Activated CD8-positive, alpha-beta memory T cell treated with anti-CD3 and anti-CD28 coated beads, Interleukin-2, amount 50 U/mL, for 1 hour (primary cell): ENCODE measurements around the gene GNAZ.
"Not testable (repeated sequence)": the region's sequence is repeated elsewhere in the genome, so short reads cannot be mapped to it uniquely, and the experiment has no call there.

Experiments used
- DNase-seq: peaks from one replicate; pipeline ENCODE4 v3.0.0-alpha.2; 2020; ENCODE audit errors: extremely low read depth

The GNAZ gene

DNA sequence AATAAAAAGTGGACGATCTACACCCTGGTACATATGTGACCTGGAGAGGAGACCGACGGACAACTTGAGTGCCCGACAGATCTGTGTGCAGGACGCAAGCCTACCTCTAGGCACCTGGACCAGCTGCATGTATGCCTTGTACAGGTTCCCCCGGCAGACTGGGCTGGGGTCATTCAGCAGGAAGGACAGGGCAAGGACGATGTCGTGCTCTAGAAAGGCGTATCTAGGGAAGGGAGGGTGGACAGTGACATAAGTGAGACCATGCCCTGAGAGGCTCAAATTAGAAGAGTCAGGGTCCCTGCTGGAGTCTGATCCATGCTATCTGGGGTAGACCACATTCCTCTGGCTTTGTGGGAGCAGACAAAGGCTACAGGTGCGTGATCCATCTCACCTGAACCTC, 63.6 kb downstream of the GNAZ start:
- no peak for DNase-seq

DNA sequence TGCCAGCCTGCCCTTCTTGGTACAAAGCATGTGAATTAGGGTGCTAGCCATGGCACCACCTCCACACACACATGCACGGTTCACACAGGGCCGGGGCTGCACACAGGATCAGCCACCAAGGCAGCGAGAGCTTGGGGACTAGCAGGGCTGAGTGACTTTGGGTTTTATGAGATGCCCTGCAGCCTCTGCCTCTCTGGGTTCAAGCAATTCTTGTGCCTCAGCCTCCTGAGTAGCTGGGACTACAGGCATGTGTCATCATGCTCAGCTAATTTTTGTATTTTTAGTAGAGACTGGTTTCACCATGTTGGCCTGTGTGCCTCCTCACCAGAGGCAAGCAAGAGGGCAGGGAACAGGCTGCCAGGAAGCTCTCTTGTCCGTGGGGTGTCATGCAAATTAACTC, 66.7 kb downstream of the GNAZ start:
- not testable (repeated sequence) for DNase-seq

DNA sequence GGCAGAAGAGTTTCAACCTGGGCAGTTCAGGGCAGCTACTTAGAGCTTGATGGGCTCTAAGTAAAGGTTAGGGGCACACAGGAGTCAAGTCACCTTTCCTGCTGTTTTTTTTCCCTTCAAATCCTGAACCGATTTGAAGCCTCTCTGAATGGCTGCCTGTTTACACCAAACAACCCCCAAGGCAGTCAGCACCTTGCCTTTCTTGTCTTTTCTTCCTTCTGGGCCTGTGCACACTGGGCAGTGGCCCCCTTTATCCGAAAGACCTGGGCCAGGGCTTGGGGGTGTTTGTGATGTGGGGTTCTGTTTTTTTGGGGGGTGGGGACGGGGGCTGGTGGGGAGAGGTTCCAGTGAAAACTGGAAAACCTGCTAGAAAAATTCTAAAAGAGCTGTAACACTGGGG, 67.1 kb downstream of the GNAZ start:
- no peak for DNase-seq

DNA sequence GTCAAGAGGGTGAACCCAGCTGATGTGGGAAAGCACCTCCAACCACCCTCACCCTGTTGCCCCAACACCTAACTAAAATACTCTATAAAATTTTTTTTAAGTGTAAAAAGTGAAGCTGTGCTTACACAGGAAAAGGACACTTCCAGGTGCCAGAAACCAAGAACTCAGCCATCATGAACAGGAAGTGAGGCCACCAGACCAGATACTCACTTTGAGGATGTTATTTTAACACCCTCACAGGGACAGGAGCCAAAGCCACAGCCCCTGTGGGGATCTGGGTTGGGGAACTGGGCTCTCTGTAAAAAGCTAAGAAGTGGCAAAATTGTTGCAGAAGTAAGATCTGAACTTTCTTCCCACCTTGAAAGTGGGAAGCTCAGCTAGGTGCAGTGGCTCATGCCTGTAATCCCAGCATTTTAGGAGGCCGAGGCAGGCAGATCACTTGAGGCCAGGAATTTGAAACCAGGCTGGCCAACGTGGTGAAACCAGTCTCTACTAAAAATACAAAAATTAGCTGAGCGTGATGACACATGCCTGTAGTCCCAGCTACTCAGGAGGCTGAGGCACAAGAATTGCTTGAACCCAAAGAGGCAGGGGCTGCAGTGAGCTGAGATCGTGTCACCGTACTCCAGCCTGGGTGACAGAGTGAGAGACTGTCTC, 67.7 kb downstream of the GNAZ start:
- DNase-seq = no peak

DNA sequence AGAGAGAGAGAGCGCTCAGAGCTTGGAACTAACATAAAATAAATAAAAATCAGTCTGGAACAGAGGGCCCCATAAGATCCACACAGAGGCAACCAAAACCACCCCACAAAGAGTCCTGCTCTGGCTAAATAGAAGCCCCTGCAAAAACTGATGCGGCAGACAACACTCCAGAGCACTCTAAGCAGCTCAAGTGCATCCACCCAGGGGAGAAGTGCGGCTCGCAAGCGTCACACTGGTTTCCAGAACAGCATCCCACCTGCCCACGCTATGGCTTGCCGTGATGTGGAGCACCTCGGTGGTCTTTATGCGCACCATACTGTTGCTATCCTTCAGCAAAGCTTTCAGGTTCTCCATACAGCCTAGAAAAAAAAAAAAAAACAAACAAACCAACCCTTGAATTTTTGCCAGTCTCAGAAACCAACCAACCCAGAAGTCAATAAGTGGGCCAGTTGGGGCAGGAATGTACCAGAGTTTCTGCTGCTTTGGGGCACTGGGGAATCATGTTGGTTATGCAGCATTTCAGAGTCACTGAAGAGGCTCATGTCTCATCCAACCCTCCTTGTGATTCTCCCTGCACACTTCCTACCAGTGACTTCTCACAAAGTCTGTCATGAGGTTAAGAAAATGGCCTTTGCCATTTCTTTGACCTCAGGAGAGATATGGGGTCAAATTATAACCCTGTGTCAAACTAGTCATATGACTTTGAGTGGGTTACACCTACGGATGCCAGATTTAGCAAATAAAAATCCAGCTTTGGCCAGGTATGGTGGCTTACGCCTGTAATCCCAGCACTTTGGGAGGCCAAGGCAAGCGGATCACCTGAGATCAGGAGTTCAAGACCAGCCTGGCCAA, 68.5 kb downstream of the GNAZ start:
- DNase-seq = no peak

DNA sequence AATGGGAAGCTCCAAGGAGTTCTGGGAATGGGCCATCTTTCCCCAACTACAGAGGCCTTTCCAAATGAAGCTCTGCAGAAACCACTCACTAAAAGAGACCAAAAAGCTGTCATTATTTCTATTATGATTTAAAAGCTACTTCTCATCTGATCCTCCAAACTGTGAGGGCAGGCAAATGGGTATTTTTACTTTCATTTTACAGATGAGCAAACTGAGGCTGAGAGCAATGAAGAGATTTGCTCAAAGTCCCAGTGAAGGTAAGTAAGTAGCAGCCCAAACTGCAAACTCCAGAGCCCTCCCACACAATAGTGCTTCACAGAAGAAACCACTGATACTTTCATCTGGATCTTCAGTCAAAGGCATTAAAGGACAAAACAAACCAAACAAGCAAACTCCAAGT, 70.1 kb downstream of the GNAZ start:
- no peak for DNase-seq

DNA sequence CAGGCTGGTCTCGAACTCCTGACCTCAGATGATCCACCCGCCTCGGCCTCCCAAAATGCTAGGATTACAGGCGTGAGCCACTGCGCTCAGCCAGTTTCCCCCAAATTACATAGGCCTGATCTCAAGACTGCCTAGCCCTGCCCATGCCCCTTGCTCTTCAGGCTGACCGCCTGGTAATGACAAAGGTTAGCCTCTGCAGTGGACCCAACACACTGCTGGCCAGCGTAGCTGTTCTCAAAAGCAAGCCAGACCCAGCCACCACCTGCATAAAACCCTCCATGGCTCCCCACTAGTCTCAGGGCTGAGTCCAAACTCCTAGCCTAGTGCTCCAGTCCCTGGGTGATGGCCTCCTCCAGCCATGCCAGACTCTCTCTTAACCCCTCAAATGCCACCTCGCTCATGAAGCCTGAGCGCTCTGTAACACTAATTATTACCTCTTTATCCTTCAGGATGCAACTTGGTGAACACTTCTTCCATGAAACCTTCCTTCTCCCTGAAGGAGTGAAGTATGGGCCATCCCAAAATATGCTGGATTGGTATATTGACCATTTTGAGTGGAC, 72.3 kb downstream of the GNAZ start:
- no peak for DNase-seq

DNA sequence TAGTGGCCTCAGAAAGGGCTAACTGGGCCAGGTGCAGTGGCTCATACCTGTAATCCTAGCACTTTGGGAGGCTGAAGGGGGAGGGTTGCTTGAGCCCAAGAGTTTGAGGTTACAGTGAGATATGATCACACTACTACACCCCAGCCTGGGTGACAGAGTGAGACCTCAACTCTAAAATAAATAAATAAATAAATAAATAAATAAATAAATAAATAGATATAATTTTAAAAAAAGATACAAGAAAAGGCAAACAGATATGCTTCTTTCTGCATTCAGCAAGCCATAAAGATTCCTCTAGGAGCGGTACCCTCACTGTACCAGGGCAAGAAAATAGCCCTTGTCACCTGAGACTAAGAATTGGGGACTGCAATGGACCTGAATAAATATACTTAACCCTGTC, 72.8 kb downstream of the GNAZ start:
- no peak for DNase-seq

DNA sequence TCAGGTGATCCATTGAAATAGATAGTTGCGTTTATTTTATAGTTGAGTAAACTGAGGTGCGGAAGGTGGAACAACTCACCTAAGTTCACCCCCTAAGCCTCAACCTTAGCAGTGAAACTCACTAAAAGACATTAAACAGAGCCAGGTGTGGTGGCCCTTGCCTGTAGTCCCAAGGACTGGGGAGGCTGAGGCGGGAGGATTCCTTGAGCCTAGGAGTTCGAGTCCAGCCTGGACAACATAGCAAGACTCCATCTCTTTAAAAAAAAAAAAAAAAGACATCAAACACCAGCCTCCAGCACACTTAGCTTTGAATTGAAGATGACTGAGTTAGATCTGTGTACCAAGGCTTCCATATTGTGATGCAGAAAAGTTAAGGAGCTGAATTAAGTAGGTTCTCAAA, 74.1 kb downstream of the GNAZ start:
- no peak for DNase-seq

DNA sequence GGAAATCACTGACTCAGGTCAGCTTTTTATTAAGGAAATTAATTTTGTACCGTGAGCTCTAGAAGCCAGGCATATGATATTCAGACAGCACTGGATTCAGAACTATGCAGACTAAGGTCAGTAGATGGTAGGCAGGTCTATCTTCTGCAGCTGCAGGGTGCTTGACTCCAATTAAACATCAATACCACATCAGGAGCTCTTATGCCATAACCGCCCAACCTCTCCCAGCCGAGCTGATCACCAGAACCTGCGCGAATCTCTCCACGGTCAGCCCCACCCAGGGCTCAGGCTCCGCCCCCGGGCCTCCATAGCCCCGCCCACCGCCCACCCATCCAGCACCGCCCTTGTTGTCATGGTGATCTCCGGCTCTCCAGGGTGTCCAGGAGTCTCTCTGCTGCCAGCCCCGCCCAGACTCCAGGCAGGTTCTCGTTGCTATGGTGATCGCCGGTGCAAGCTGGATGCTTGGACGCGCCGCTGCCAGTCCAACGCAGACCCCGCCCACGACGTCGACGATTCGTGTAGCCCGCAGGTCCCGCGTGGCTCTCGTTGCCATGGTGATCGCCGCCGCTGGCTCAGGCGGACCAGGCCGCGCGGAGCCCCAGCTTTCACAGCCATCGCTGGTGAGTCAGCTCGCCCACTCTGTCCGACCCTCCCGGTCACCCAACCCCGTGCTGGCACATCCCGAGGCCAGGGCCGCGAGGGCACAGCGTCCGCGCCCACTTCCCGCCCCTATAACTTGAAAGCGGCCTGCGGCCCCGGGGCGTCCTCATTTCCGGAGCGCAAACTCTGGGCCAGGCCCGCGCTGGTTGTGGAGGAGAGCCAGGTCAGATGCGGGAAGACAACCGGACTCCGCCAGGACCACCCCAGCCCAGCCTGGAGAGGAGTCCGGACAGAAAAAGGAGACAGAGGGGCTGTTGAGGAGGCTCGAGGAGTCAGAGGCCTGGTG, 74.9 kb downstream of the GNAZ start, which contains the start of gene RAB36:
RAB36 (plus strand) TSS at position 546 of the 946 bp plus-strand sequence. CDS start 1,140 bp downstream, outside the sequence.
- DNase-seq = peak; percentile 96

DNA sequence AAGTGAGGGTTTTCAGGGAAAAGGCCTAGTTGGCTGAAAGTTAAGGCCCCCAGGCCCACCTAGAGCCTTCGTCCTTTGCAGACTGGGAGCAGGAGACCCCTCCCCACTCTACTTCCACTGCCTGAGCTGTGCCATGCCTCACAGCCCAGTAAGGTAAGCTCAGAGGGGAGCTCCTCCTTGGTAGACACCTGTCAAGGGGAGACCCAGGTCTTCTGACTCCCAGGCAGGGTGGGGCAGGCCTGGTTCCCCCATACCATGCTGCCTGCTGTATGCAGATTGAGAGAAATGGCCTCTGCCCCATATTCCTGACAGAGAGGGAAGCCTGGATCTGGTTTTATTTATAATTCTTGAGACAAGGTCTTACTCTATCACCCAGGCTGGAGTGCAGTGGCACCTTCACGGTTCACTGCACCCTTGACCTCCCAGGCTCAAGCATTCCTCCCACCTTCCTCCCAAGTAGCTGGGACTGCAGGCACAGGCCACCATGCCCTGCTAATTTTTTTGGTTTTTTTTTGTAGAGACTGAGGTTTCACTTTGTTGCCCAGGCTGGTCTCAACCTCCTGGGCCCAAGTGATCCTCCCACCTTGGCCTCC, 75.7 kb downstream of the GNAZ start:
- no peak for DNase-seq

DNA sequence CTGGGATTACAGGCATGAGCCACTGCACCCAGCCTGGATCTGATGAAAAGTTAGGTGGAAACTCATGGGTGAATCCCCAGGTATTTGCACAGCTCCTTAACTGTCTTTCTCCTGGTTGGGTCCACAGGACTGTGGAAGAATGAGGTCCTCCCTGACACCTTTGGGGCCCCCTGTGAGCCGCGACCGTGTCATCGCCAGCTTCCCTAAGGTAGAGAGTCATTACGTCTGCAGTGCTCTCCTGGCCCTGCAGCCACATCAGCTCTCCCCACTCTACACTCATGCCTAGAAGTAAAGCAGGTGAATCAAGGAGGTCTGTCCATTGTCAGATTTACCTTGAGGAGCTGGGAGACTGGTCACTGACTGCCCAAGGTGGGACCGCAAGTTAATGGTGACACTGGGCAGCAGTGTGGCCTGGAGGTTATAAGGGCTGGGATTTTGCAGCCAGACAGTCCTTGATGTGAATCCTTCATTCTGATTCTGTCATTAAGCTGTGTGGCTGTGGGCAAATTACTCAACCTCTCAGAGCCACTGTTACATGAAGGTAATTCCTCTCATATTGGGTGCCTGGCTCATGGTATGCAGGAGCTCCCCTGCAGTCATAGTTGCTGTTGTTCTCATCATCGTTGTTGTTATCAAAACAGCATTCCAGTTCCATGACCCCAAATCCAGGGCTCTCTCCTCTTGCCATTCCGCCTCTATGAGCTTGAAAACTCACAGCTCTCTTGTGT, 76.3 kb downstream of the GNAZ start:
- DNase-seq = no peak

DNA sequence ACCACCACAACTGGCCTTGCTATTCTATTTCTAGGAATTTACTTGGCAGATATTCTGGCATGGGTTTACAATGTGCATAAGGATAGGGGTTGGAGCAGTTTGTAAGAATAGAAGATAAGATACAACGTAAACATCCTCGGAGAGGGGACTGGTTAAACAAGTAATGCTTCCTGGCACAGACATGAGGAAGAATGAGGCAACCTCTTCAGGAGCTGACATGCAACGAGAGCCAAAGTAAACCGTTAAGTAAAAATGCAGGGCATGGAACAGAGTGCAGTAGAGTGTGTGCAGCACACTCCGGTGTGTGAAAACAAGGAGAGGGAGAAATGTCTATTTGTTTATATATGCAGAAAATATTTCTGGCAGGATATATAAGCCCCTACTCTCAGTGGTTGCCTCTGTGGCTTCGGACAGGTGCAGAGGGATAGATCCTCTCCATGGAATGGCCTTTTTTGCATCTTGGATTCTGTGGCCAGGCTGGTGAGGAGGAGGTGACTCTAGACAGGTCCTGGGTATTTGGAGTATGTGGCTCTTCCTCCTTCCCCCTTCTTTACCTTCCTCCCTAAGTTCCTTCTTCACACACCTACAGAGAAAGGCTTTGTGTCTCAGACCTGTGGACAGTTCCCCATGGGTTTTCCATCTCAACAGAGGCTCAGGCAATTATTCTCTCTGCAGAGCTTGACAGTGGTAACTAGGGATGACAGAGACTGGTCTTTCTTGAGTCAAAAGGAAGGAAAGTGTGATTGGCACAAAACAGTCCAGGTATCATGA, 77.5 kb downstream of the GNAZ start:
- DNase-seq = no peak

DNA sequence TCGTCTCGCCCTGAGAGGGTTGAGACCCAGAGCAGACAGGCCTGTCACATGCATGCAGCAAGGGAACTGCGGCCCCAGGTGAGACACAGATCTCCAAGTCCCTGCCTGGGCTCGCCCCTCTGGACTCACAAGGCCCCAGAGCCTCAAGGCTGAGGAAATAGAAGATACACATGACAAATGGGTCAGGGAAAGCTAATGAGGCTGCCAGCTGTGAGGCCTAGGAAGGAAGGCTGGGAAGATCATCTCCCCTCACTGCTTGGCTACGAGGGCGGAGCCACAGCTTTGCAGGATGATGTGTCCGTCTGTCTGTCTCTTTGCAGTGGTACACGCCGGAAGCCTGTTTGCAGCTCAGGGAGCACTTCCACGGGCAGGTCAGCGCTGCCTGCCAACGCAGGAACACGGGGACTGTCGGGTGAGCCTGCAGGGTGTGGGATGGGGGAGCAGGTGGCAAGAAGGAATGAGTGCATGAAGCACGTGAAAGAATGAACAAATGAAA, 79.5 kb downstream of the GNAZ start:
- no peak for DNase-seq

DNA sequence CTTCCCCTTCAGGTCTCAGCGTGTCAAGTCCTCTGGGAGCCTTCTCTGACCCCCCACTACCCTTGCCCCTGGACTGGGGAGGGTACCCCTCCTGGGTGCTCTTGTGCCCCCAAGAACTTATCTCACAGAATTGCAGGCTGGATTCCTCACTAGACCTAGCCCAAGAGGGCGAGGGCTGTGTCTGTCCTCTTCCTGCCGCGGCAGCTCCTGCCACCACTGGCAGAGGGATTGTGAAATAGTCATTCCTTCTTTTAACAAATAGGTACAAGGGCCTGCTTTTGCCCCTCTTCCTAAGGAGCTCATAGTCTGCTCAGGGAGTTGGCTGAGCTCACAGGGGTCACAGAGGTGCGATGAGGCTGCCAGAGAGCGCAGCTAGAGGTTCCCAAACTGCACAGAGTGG, 80.4 kb downstream of the GNAZ start:
- DNase-seq = no peak

DNA sequence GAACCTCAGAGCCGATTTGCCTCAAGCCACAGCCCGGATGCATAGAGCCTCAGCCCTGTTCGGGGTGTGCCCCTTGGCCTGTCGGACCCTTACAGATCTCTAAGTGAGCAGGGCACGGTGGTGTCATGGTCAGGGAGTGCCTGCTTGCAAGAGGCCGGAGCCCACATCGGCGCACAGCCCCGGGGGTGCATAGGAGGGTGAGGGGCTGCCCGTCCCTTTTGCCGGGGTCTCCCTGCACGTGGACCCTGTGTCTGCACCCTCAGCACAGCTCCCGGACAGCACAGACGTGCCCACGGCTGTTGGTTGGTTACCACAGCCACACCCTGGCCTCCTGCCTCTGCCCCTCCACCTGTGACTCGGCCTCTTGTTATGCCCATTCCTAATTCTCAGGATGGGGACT, 81.5 kb downstream of the GNAZ start:
- DNase-seq = no peak

DNA sequence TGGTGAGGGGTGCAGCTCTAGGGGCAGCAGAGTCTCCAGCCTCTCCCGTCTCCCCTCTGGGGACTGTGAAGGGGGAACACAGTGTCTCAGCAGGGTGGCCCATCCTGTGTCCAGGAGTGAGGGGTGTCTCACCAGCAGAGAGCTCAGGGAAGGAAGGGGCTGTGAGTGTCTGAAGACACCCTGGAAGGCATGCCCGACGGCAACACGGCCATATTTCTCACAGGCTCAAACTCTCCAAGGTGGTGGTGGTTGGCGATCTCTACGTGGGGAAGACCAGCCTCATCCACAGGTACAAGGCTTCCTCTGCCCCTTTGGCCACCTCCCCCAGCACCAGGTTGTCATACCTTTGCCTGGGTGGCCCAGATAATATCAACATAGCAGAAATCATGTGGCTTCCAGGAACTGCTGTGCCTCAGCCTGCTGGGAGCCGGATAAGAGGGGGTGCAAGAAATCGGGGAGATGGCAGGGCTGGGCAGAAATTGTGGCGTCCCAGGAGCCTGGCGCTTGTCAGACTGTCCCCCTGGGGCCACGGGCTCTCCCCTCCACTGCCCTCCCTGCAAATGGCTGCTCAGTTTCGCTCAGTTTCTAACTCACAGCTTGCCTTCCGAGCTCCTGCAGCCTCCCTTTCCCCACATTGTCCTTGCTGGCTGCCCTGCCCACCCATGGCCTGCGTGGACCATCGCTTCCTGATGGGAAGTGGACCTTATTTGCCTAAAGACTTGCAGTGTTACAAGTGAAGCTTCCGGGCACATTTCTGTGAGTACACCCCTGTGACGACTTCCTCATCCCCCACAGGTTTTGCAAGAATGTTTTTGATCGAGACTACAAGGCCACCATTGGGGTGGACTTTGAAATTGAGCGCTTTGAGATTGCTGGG, 82.2 kb downstream of the GNAZ start:
- DNase-seq = no peak

DNA sequence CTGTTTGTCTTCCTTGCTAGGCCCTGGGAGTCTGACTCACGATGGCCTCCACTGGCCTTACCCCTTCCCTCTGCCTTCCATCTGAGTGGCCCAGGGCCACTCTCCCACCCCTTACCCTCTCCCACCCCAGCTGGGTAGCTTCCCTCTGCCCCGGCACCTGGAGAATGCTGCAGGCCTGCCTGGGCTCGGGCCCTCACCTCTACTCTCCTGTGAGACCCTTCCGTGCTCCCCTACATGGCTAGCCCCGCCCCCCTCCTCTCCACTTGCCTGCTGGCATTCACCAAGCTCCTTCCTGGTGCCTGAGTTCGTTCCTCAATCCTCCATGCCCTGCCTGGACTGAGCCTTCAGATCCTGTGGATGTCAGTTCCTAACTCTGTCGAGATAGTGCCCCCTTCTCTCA, 83.7 kb downstream of the GNAZ start:
- no peak for DNase-seq

DNA sequence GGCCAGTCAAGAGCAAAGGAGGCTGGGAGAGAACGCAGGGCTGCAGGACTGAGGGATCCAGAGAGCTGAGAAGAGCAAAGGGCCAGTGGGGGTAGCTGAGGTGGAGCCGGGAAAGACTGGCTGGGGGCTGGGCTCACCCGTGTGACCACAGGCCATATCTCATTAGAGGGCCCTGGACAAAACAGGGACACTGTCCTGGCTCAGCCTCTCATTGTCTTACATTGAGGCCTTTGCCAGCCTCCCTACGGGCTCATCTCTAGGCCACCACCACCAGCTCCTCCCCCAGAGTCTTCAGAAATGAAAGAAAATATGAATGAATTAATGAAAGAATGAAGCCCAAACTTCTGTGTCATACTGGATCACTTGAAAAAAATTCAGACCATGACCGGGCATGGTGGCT, 84.1 kb downstream of the GNAZ start:
- no peak for DNase-seq
